K562 (cell line): ENCODE results near the gene SEBOX. TPM values are rescaled to one million over a fixed set of nuclear protein-coding genes. Genes with fewer than 3 reads are reported as not detected.

Experiments
- polyA plus RNA-seq, 8 experiments: library from polyadenylated mRNA; depleted of rRNA in 4 of 8; stranded (reverse) in 5 of 8; unstranded in 3 of 8; fragments of >200 nt; fragmentation: Nextera tagmentation in 2 of 8; fragmentation: Illumina TruSeq in 1 of 8; extraction: Ambion mirVana in 2 of 8; extraction: Trizol in 1 of 8; gene quantifications; 2 replicates each; pipeline versions ENCODE4 v1.2.1 to v1.2.3, GENCODE V29; 2011 to 2014; ENCODE audit warnings: inconsistent platforms in 1 of 8, missing spikeins in 1 of 8
- total RNA-seq, 7 experiments: library from RNA; depleted of rRNA in 6 of 7; stranded (reverse); fragments of >200 nt in 6 of 7; fragmentation: Illumina TruSeq in 2 of 7; extraction: Trizol in 2 of 7; gene quantifications; 2 replicates each; pipeline versions ENCODE4 v1.2.1 to v1.2.3, GENCODE V29; 2011 to 2021; ENCODE audit warnings: low replicate concordance in 1 of 7
- TF ChIP-seq, protein P1 (sequence below), 2 experiments: fragments of 450-650 bp in 1 of 2; sonication (generic) in 1 of 2; formaldehyde crosslinking in 1 of 2; IDR thresholded peaks; 2 replicates each; pipeline versions ENCODE4 v1.7.1 to v1.9.0; 2016 to 2022; ENCODE audit warnings: inconsistent platforms in 1 of 2, mild to moderate bottlenecking in 1 of 2, missing genetic modification reagents in 1 of 2

The SEBOX gene
- total and polyA plus RNA-seq, 9 of the 15 experiments (the other 6 are each of a cell fraction or from before 2014, with no cell fraction given), result not detected

DNA sequence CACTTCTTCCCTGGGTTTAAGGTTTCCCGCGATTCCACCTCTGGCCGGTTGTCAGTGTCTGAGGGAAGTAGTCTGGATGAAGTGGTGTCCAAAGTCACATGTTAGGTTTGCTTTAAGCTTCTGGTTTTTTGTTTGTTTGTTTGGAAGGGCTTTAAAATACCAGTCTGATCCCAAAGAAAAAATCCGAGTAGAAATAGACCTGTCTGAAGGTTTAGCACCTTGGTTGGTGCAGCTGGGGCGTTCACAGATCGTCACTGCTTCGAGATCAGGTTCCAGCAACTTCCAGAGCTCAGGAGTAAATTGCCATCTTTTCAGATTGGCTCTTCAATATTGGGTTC, 45.4 kb downstream of the SEBOX start (continued):
- TF ChIP-seq, protein P1, sequence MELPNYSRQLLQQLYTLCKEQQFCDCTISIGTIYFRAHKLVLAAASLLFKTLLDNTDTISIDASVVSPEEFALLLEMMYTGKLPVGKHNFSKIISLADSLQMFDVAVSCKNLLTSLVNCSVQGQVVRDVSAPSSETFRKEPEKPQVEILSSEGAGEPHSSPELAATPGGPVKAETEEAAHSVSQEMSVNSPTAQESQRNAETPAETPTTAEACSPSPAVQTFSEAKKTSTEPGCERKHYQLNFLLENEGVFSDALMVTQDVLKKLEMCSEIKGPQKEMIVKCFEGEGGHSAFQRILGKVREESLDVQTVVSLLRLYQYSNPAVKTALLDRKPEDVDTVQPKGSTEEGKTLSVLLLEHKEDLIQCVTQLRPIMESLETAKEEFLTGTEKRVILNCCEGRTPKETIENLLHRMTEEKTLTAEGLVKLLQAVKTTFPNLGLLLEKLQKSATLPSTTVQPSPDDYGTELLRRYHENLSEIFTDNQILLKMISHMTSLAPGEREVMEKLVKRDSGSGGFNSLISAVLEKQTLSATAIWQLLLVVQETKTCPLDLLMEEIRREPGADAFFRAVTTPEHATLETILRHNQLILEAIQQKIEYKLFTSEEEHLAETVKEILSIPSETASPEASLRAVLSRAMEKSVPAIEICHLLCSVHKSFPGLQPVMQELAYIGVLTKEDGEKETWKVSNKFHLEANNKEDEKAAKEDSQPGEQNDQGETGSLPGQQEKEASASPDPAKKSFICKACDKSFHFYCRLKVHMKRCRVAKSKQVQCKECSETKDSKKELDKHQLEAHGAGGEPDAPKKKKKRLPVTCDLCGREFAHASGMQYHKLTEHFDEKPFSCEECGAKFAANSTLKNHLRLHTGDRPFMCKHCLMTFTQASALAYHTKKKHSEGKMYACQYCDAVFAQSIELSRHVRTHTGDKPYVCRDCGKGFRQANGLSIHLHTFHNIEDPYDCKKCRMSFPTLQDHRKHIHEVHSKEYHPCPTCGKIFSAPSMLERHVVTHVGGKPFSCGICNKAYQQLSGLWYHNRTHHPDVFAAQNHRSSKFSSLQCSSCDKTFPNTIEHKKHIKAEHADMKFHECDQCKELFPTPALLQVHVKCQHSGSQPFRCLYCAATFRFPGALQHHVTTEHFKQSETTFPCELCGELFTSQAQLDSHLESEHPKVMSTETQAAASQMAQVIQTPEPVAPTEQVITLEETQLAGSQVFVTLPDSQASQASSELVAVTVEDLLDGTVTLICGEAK (IDR thresholded peaks at IDR 0.05), result peak; percentile 58; the same call in 1 of the 2 replicates
- TF ChIP-seq, protein P1 (CRISPR knock-in tag; IDR thresholded peaks at IDR 0.05), result no peak
- TF ChIP-seq, all 486 proteins: peak for 4
